ENCODE measurements around the gene RBBP4.

The RBBP4 gene

GRCh38 chr1:32714277-32714676 lies 63.3 kb downstream of the RBBP4 start:
- H3K27ac ChIP-seq (ENCODE audit: low read length) = no peak overlapping the region
- H3K9ac ChIP-seq (ENCODE audit: low read depth, low read length) = no peak overlapping the region
- H3K36me3 ChIP-seq (ENCODE audit: insufficient read depth, low read length) = no peaks in the 10 kb centered on the region
- no peak overlapping the region for H2AFZ ChIP-seq (ENCODE audit: low read depth, low read length)
- H3K79me2 ChIP-seq (ENCODE audit: insufficient read depth, low read length) = no peaks in the 10 kb centered on the region
- H3K9me3 ChIP-seq (ENCODE audit: insufficient read depth, low read length, severe bottlenecking) = no peaks in the 10 kb centered on the region
- DNase-seq (no peak), ATAC-seq (ENCODE audit: insufficient read depth, low read depth) (no peak)
- TF ChIP-seq CTCF (IDR thresholded peaks at IDR 0.05; ENCODE audit: borderline replicate concordance, extremely low read depth, low read length, poor library complexity, severe bottlenecking) (no peak), EZH2 (IDR thresholded peaks at IDR 0.05; ENCODE audit: borderline replicate concordance, low read depth, low read length, severe bottlenecking) (no peak)
- H3K27me3 ChIP-seq (ENCODE audit: insufficient read depth, low read length, poor library complexity) = no peaks in the 10 kb centered on the region
- H3K4me1 ChIP-seq (ENCODE audit: insufficient read depth, low read length) = peaks cover 3% of the 10 kb centered on the region
- H4K20me1 ChIP-seq (ENCODE audit: insufficient read depth, low read length) = no peaks in the 10 kb centered on the region
- no peak overlapping the region for H3K4me3 ChIP-seq (ENCODE audit: low read depth in 1 of 2, low read length in 2 of 2)
- H3K4me2 ChIP-seq (ENCODE audit: insufficient read depth, low read length) = no peak overlapping the region

- Histone ChIP-seq H2AFZ (ENCODE audit: low read depth, low read length) (no peak overlapping the region), H3K4me3 (ENCODE audit: low read depth in 1 of 2, low read length in 2 of 2) (no peak overlapping the region), H3K79me2 (ENCODE audit: insufficient read depth, low read length) (no peaks in the 10 kb centered on the region), H3K9me3 (ENCODE audit: insufficient read depth, low read length, severe bottlenecking) (no peaks in the 10 kb centered on the region), H3K27ac (ENCODE audit: low read length) (no peak overlapping the region), H3K9ac (ENCODE audit: low read depth, low read length) (no peak overlapping the region), H3K4me2 (ENCODE audit: insufficient read depth, low read length) (no peak overlapping the region), H4K20me1 (ENCODE audit: insufficient read depth, low read length) (no peaks in the 10 kb centered on the region), H3K36me3 (ENCODE audit: insufficient read depth, low read length) (no peaks in the 10 kb centered on the region), H3K27me3 (ENCODE audit: insufficient read depth, low read length, poor library complexity) (no peaks in the 10 kb centered on the region), H3K4me1 (ENCODE audit: insufficient read depth, low read length) (peaks cover 3% of the 10 kb centered on the region)
- ATAC-seq (ENCODE audit: insufficient read depth, low read depth) (no peak), DNase-seq (no peak)
- TF ChIP-seq EZH2 (IDR thresholded peaks at IDR 0.05; ENCODE audit: borderline replicate concordance, low read depth, low read length, severe bottlenecking) (no peak), CTCF (IDR thresholded peaks at IDR 0.05; ENCODE audit: borderline replicate concordance, extremely low read depth, low read length, poor library complexity, severe bottlenecking) (no peak)
Observed at GRCh38 chr1:32715901-32716311, 64.9 kb downstream of the RBBP4 start.

GRCh38 chr1:32716312-32717148 lies 65.5 kb downstream of the RBBP4 start:
- Histone ChIP-seq H3K27ac (ENCODE audit: low read length) (no peak overlapping the region), H2AFZ (ENCODE audit: low read depth, low read length) (no peak overlapping the region), H3K9ac (ENCODE audit: low read depth, low read length) (no peak overlapping the region), H3K36me3 (ENCODE audit: insufficient read depth, low read length) (no peaks in the 10 kb centered on the region), H3K27me3 (ENCODE audit: insufficient read depth, low read length, poor library complexity) (no peaks in the 10 kb centered on the region), H3K4me2 (ENCODE audit: insufficient read depth, low read length) (no peak overlapping the region), H3K4me3 (ENCODE audit: low read depth in 1 of 2, low read length in 2 of 2) (no peak overlapping the region), H3K4me1 (ENCODE audit: insufficient read depth, low read length) (peaks cover 3% of the 10 kb centered on the region), H3K9me3 (ENCODE audit: insufficient read depth, low read length, severe bottlenecking) (no peaks in the 10 kb centered on the region), H4K20me1 (ENCODE audit: insufficient read depth, low read length) (no peaks in the 10 kb centered on the region), H3K79me2 (ENCODE audit: insufficient read depth, low read length) (no peaks in the 10 kb centered on the region)
- DNase-seq (peak; percentile 54), ATAC-seq (ENCODE audit: insufficient read depth, low read depth) (peak; percentile 71)
- TF ChIP-seq CTCF (IDR thresholded peaks at IDR 0.05; ENCODE audit: borderline replicate concordance, extremely low read depth, low read length, poor library complexity, severe bottlenecking) = no peak
- TF ChIP-seq EZH2 (IDR thresholded peaks at IDR 0.05; ENCODE audit: borderline replicate concordance, low read depth, low read length, severe bottlenecking) = no peak
